HEK293 (cell line): Measurements from ENCODE around the gene GTPBP1.

Source experiments
- CTCF ChIA-PET: fragments of 350-600 bp; formaldehyde crosslinking; extraction: SDS; loops from one replicate; lab custom pipeline; 2021; ENCODE audit warnings: antibody characterized with exemption; lab: Yijun Ruan, JAX
- POLR2A ChIA-PET: fragments of 300-600 bp; formaldehyde crosslinking; extraction: SDS; loops from one replicate; lab custom pipeline; 2020; ENCODE audit warnings: antibody characterized with exemption, inconsistent platforms; lab: Yijun Ruan, JAX
- H3K27ac ChIP-seq: fragments of 200-500 bp; sonication (Bioruptor generic); 2 replicates; pipeline ENCODE4 v1.5.1; 2014; ENCODE audit warnings: low read depth, low read length, control low read depth, inconsistent platforms; ENCODE audit errors: extremely low read depth
- H3K36me3 ChIP-seq, 2 experiments: fragments of 200-500 bp in 1 of 2; sonication (Bioruptor generic) in 1 of 2; 1 replicate in 1 of 2; 2 replicates in 1 of 2; pipeline ENCODE4 v1.5.1; 2014 to 2017; ENCODE audit warnings: inconsistent platforms in 2 of 2, low read length in 2 of 2; ENCODE audit not compliant: control insufficient read depth in 2 of 2, insufficient read depth in 1 of 2
- H3K4me1 ChIP-seq: fragments of 200-500 bp; sonication (Bioruptor generic); 2 replicates; pipeline ENCODE4 v1.5.1; 2014; ENCODE audit warnings: mild to moderate bottlenecking, low read length, inconsistent platforms; ENCODE audit not compliant: control insufficient read depth, insufficient read depth
- H3K4me3 ChIP-seq: 2 replicates; pipeline ENCODE4 v1.5.1; 2011; ENCODE audit warnings: low read depth, mild to moderate bottlenecking, control low read depth, low read length, moderate library complexity
- H3K9me3 ChIP-seq: fragments of 200-500 bp; sonication (Bioruptor generic); 2 replicates; pipeline ENCODE4 v1.5.1; 2014; ENCODE audit warnings: low read depth, low read length, inconsistent platforms; ENCODE audit not compliant: control insufficient read depth, insufficient read depth
- KLF9 ChIP-seq: fragments of 450-650 bp; formaldehyde crosslinking; IDR thresholded peaks from 2 replicates; pipeline ENCODE4 v1.5.1; 2016; ENCODE audit warnings: missing biosample characterization, missing genetic modification characterization, low read depth
- MEIS1 ChIP-seq: sonication (generic); formaldehyde crosslinking; IDR thresholded peaks from 2 replicates; pipeline ENCODE4 v1.8.1; 2022; ENCODE audit warnings: missing genetic modification reagents, mild to moderate bottlenecking, borderline replicate concordance
- TRIM28 ChIP-seq: IDR thresholded peaks from 2 replicates; pipeline ENCODE4 v1.6.1; 2011; ENCODE audit warnings: low read length, control low read depth, borderline replicate concordance
- ZNF266 ChIP-seq: fragments of 450-650 bp; formaldehyde crosslinking; IDR thresholded peaks from 2 replicates; pipeline ENCODE4 v1.5.1; 2016; ENCODE audit warnings: missing biosample characterization, missing genetic modification characterization, low read depth
- ZNF394 ChIP-seq: fragments of 450-650 bp; formaldehyde crosslinking; IDR thresholded peaks from 2 replicates; pipeline ENCODE4 v1.5.1; 2016; ENCODE audit warnings: missing biosample characterization, missing genetic modification characterization, mild to moderate bottlenecking, moderate library complexity, borderline replicate concordance
- ZNF416 ChIP-seq: fragments of 450-650 bp; formaldehyde crosslinking; IDR thresholded peaks from 2 replicates; pipeline ENCODE4 v1.5.1; 2016; ENCODE audit warnings: missing biosample characterization, missing genetic modification characterization
- ZNF510 ChIP-seq: fragments of 450-650 bp; formaldehyde crosslinking; IDR thresholded peaks from 2 replicates; pipeline ENCODE4 v1.5.1; 2018; ENCODE audit warnings: mild to moderate bottlenecking, missing genetic modification characterization, missing biosample characterization; ENCODE audit not compliant: insufficient replicate concordance
- ZNF514 ChIP-seq: fragments of 450-650 bp; formaldehyde crosslinking; IDR thresholded peaks from 2 replicates; pipeline ENCODE4 v1.5.1; 2016; ENCODE audit warnings: missing biosample characterization, missing genetic modification characterization
- ZNF558 ChIP-seq: fragments of 450-650 bp; formaldehyde crosslinking; IDR thresholded peaks from 2 replicates; pipeline ENCODE4 v1.5.1; 2016; ENCODE audit warnings: missing biosample characterization, missing genetic modification characterization
- ZNF623 ChIP-seq: fragments of 450-650 bp; formaldehyde crosslinking; IDR thresholded peaks from 2 replicates; pipeline ENCODE4 v1.5.1; 2016; ENCODE audit warnings: missing biosample characterization, missing genetic modification characterization
- ZNF629 ChIP-seq: fragments of 450-650 bp; formaldehyde crosslinking; IDR thresholded peaks from 2 replicates; pipeline ENCODE4 v1.5.1; 2017; ENCODE audit warnings: missing biosample characterization, missing genetic modification characterization
- ZNF776 ChIP-seq: fragments of 450-650 bp; formaldehyde crosslinking; IDR thresholded peaks from 2 replicates; pipeline ENCODE4 v1.5.0; 2017; ENCODE audit warnings: missing biosample characterization, missing genetic modification characterization, borderline replicate concordance
- TF ChIP-seq, protein P1 (sequence below): fragments of 450-650 bp; formaldehyde crosslinking; IDR thresholded peaks from 2 replicates; pipeline ENCODE4; 2016; ENCODE audit warnings: missing biosample characterization, missing genetic modification characterization
- TF ChIP-seq, protein P2 (sequence below): fragments of 450-650 bp; formaldehyde crosslinking; IDR thresholded peaks from 2 replicates; pipeline ENCODE4 v1.5.1; 2016; ENCODE audit warnings: missing biosample characterization, missing genetic modification characterization, borderline replicate concordance
- TF ChIP-seq, protein P3 (sequence below): fragments of 450-650 bp; formaldehyde crosslinking; IDR thresholded peaks from 2 replicates; pipeline ENCODE4 v1.5.1; 2017; ENCODE audit warnings: missing biosample characterization, mild to moderate bottlenecking, missing genetic modification characterization, moderate library complexity
- TF ChIP-seq, protein P4 (sequence below): fragments of 450-650 bp; formaldehyde crosslinking; IDR thresholded peaks from 2 replicates; pipeline ENCODE4 v1.5.1; 2016; ENCODE audit warnings: missing biosample characterization, missing genetic modification characterization, borderline replicate concordance

The GTPBP1 gene

DNA sequence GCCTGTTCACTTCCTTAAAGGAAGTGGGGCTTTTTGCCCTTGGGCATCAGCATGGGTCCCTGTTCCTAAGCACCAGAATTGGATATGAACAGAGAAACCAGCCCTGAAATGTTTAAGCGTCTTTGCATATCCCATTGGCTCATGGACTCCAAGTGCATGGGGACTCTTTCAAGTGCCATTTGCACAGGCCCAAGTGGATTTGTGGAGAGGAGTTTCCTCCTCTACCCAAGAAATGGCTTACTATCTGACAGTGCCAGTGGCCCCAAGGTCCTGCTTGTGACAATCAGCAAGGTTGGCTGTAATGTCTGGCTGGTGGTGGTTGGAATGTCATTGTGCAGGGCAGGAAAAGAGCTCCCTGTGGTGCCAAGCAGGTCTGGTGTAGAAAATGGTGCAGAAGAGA, 20.0 kb upstream of the GTPBP1 start (continued):
- TF ChIP-seq ZNF514 (tag by site-specific recombination) (no peak), ZNF394 (tag by site-specific recombination) (no peak), TRIM28 (no peak), ZNF623 (tag by site-specific recombination) (no peak), ZNF629 (tag by site-specific recombination) (no peak)
- TF ChIP-seq, protein P1, sequence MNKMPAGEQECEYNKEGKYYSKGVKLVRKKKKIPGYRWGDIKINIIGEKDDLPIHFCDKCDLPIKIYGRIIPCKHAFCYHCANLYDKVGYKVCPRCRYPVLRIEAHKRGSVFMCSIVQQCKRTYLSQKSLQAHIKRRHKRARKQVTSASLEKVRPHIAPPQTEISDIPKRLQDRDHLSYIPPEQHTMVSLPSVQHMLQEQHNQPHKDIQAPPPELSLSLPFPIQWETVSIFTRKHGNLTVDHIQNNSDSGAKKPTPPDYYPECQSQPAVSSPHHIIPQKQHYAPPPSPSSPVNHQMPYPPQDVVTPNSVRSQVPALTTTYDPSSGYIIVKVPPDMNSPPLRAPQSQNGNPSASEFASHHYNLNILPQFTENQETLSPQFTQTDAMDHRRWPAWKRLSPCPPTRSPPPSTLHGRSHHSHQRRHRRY (tag by site-specific recombination) = no peak
- TF ChIP-seq, protein P2, sequence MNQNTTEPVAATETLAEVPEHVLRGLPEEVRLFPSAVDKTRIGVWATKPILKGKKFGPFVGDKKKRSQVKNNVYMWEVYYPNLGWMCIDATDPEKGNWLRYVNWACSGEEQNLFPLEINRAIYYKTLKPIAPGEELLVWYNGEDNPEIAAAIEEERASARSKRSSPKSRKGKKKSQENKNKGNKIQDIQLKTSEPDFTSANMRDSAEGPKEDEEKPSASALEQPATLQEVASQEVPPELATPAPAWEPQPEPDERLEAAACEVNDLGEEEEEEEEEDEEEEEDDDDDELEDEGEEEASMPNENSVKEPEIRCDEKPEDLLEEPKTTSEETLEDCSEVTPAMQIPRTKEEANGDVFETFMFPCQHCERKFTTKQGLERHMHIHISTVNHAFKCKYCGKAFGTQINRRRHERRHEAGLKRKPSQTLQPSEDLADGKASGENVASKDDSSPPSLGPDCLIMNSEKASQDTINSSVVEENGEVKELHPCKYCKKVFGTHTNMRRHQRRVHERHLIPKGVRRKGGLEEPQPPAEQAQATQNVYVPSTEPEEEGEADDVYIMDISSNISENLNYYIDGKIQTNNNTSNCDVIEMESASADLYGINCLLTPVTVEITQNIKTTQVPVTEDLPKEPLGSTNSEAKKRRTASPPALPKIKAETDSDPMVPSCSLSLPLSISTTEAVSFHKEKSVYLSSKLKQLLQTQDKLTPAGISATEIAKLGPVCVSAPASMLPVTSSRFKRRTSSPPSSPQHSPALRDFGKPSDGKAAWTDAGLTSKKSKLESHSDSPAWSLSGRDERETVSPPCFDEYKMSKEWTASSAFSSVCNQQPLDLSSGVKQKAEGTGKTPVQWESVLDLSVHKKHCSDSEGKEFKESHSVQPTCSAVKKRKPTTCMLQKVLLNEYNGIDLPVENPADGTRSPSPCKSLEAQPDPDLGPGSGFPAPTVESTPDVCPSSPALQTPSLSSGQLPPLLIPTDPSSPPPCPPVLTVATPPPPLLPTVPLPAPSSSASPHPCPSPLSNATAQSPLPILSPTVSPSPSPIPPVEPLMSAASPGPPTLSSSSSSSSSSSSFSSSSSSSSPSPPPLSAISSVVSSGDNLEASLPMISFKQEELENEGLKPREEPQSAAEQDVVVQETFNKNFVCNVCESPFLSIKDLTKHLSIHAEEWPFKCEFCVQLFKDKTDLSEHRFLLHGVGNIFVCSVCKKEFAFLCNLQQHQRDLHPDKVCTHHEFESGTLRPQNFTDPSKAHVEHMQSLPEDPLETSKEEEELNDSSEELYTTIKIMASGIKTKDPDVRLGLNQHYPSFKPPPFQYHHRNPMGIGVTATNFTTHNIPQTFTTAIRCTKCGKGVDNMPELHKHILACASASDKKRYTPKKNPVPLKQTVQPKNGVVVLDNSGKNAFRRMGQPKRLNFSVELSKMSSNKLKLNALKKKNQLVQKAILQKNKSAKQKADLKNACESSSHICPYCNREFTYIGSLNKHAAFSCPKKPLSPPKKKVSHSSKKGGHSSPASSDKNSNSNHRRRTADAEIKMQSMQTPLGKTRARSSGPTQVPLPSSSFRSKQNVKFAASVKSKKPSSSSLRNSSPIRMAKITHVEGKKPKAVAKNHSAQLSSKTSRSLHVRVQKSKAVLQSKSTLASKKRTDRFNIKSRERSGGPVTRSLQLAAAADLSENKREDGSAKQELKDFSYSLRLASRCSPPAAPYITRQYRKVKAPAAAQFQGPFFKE (tag by site-specific recombination) = no peak

DNA sequence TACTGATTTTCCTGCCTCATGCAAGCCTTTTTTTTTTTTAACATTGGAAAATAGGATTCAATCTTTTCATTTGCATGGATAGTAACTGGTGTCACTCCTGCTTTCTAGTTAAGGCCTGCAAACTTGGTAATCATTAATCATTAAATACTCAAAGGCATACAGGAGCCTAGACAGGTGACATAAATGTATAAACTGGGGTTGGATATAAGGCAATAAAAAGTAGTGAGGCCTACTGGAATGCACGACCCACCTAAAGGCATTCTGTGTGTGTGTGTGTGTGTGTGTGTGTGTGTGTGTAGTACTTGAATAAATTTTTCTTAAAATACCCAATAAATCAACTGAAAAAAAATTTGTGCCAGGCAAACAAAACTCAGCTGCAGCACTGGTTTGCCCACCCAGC, 16.1 kb upstream of the GTPBP1 start:
- no peaks in the 10 kb centered on the region for H3K9me3 ChIP-seq
- H3K36me3 ChIP-seq = peaks cover 43 to 85% of the 10 kb centered on the region in 2 experiments
- H3K4me1 ChIP-seq = no peaks in the 10 kb centered on the region
- H3K27ac ChIP-seq = no peak overlapping the region
- ChIA-PET CTCF (interaction anchor here (0.7 to 1.5 kb wide), 2 partner anchors 10 to 1148 kb away, joined by 3 read pairs; no protein-coding TSS in a partner anchor), POLR2A (interaction anchor here (0.7 to 2.6 kb wide), 4 partner anchors 9 to 459 kb away, joined by 3 to 10 read pairs (median 4); no protein-coding TSS in a partner anchor)
- TF ChIP-seq ZNF510 (tag by site-specific recombination) (no peak), ZNF266 (tag by site-specific recombination) (no peak), MEIS1 (no peak), ZNF558 (tag by site-specific recombination) (no peak), KLF9 (no peak), ZNF416 (no peak), ZNF776 (tag by site-specific recombination) (no peak)
- TF ChIP-seq, protein P3, sequence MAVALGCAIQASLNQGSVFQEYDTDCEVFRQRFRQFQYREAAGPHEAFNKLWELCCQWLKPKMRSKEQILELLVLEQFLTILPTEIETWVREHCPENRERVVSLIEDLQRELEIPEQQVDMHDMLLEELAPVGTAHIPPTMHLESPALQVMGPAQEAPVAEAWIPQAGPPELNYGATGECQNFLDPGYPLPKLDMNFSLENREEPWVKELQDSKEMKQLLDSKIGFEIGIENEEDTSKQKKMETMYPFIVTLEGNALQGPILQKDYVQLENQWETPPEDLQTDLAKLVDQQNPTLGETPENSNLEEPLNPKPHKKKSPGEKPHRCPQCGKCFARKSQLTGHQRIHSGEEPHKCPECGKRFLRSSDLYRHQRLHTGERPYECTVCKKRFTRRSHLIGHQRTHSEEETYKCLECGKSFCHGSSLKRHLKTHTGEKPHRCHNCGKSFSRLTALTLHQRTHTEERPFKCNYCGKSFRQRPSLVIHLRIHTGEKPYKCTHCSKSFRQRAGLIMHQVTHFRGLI (tag by site-specific recombination) = no peak
- TF ChIP-seq, protein P4, sequence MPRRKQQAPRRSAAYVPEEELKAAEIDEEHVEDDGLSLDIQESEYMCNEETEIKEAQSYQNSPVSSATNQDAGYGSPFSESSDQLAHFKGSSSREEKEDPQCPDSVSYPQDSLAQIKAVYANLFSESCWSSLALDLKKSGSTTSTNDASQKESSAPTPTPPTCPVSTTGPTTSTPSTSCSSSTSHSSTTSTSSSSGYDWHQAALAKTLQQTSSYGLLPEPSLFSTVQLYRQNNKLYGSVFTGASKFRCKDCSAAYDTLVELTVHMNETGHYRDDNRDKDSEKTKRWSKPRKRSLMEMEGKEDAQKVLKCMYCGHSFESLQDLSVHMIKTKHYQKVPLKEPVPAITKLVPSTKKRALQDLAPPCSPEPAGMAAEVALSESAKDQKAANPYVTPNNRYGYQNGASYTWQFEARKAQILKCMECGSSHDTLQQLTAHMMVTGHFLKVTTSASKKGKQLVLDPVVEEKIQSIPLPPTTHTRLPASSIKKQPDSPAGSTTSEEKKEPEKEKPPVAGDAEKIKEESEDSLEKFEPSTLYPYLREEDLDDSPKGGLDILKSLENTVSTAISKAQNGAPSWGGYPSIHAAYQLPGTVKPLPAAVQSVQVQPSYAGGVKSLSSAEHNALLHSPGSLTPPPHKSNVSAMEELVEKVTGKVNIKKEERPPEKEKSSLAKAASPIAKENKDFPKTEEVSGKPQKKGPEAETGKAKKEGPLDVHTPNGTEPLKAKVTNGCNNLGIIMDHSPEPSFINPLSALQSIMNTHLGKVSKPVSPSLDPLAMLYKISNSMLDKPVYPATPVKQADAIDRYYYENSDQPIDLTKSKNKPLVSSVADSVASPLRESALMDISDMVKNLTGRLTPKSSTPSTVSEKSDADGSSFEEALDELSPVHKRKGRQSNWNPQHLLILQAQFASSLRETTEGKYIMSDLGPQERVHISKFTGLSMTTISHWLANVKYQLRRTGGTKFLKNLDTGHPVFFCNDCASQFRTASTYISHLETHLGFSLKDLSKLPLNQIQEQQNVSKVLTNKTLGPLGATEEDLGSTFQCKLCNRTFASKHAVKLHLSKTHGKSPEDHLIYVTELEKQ = no peak
- H3K4me3 ChIP-seq = no peak overlapping the region
